ENCODE results near the gene KIAA1755.
"Not testable (repeated sequence)": the region's sequence is repeated elsewhere in the genome, so short reads cannot be mapped to it uniquely, and the experiment has no call there.

KIAA1755 gene

GRCh38 chr20:38281176-38281915, 20.8 kb upstream of the KIAA1755 start:
- H3K27ac Mint-ChIP-seq; H3K4me1 Mint-ChIP-seq (ENCODE audit: low read depth in 2 of 2); H3K9me3 Mint-ChIP-seq; ATAC-seq (replicated peaks); DNase-seq; H3K36me3 Mint-ChIP-seq (ENCODE audit: insufficient read depth); H3K4me3 Mint-ChIP-seq: not testable (repeated sequence)
- peaks cover 16 to 22% of the 10 kb centered on the region in 2 donors for H3K27me3 Mint-ChIP-seq

- H3K4me1 Mint-ChIP-seq (ENCODE audit: low read depth in 2 of 2): no peaks in the 10 kb centered on the region
- H3K27ac Mint-ChIP-seq: no peak overlapping the region
- no peak overlapping the region for H3K4me3 Mint-ChIP-seq
- peaks cover 11 to 19% of the 10 kb centered on the region in 2 donors for H3K27me3 Mint-ChIP-seq
- no peaks in the 10 kb centered on the region for H3K36me3 Mint-ChIP-seq (ENCODE audit: insufficient read depth)
- DNase-seq (no peak), ATAC-seq (replicated peaks) (no peak)
- H3K9me3 Mint-ChIP-seq: no peaks in the 10 kb centered on the region
Observed at GRCh38 chr20:38278763-38279162, 18.2 kb upstream of the KIAA1755 start.

- Mint-ChIP-seq H3K4me3 (no peak overlapping the region), H3K9me3 (no peaks in the 10 kb centered on the region), H3K36me3 (ENCODE audit: insufficient read depth) (no peaks in the 10 kb centered on the region)
Observed at GRCh38 chr20:38278131-38278530, 17.6 kb upstream of the KIAA1755 start.

GRCh38 chr20:38277691-38278090, 17.2 kb upstream of the KIAA1755 start:
- no peaks in the 10 kb centered on the region for H3K36me3 Mint-ChIP-seq (ENCODE audit: insufficient read depth)
- DNase-seq: no peak
- H3K4me3 Mint-ChIP-seq: no peak overlapping the region
- H3K4me1 Mint-ChIP-seq (ENCODE audit: low read depth in 2 of 2): no peaks in the 10 kb centered on the region
- ATAC-seq (replicated peaks): no peak
- no peaks in the 10 kb centered on the region for H3K9me3 Mint-ChIP-seq
- H3K27me3 Mint-ChIP-seq: peaks cover under 1 to 11% of the 10 kb centered on the region in 2 donors
- H3K27ac Mint-ChIP-seq: no peak overlapping the region

More at GRCh38 chr20:38278131-38278530, 17.6 kb upstream of the KIAA1755 start:
- Mint-ChIP-seq H3K27me3 (peaks cover 5 to 13% of the 10 kb centered on the region in 2 donors), H3K4me1 (ENCODE audit: low read depth in 2 of 2) (no peaks in the 10 kb centered on the region), H3K27ac (no peak overlapping the region)
- ATAC-seq (replicated peaks) (no peak), DNase-seq (no peak)

GRCh38 chr20:38277285-38277684, 16.8 kb upstream of the KIAA1755 start:
- Mint-ChIP-seq H3K27ac (no peak overlapping the region), H3K27me3 (peaks cover 0 to 11% of the 10 kb centered on the region in 2 donors), H3K36me3 (ENCODE audit: insufficient read depth) (no peaks in the 10 kb centered on the region), H3K4me1 (ENCODE audit: low read depth in 2 of 2) (no peaks in the 10 kb centered on the region), H3K4me3 (no peak overlapping the region), H3K9me3 (no peaks in the 10 kb centered on the region)
- DNase-seq (no peak), ATAC-seq (replicated peaks) (no peak)

GRCh38 chr20:38275815-38276550, 15.4 kb upstream of the KIAA1755 start:
- H3K36me3 Mint-ChIP-seq (ENCODE audit: insufficient read depth): no peaks in the 10 kb centered on the region
- ATAC-seq (replicated peaks): no peak
- no peak for DNase-seq
- no peak overlapping the region for H3K27ac Mint-ChIP-seq
- peaks cover 6 to 16% of the 10 kb centered on the region in 2 donors for H3K27me3 Mint-ChIP-seq
- H3K4me3 Mint-ChIP-seq: no peak overlapping the region
- no peaks in the 10 kb centered on the region for H3K4me1 Mint-ChIP-seq (ENCODE audit: low read depth in 2 of 2)
- no peaks in the 10 kb centered on the region for H3K9me3 Mint-ChIP-seq

- Mint-ChIP-seq H3K27me3 (peaks cover 35 to 37% of the 10 kb centered on the region in 2 donors), H3K9me3 (no peaks in the 10 kb centered on the region), H3K4me3 (no peak overlapping the region), H3K27ac (no peak overlapping the region), H3K36me3 (ENCODE audit: insufficient read depth) (no peaks in the 10 kb centered on the region), H3K4me1 (ENCODE audit: low read depth in 2 of 2) (no peaks in the 10 kb centered on the region)
- no peak for DNase-seq
- ATAC-seq (replicated peaks): no peak
Observed at GRCh38 chr20:38272961-38273360, 12.4 kb upstream of the KIAA1755 start.

- DNase-seq: no peak
Observed at GRCh38 chr20:38272398-38272797, 11.9 kb upstream of the KIAA1755 start.

GRCh38 chr20:38271608-38272120, 11.1 kb upstream of the KIAA1755 start:
- H3K27ac Mint-ChIP-seq: no peak overlapping the region
- H3K4me3 Mint-ChIP-seq: no peak overlapping the region
- DNase-seq (no peak), ATAC-seq (replicated peaks) (no peak)
- peaks cover 27 to 43% of the 10 kb centered on the region in 2 donors for H3K27me3 Mint-ChIP-seq
- no peaks in the 10 kb centered on the region for H3K36me3 Mint-ChIP-seq (ENCODE audit: insufficient read depth)
- H3K4me1 Mint-ChIP-seq (ENCODE audit: low read depth in 2 of 2): no peaks in the 10 kb centered on the region
- no peaks in the 10 kb centered on the region for H3K9me3 Mint-ChIP-seq

More at GRCh38 chr20:38272398-38272797, 11.9 kb upstream of the KIAA1755 start:
- Mint-ChIP-seq H3K9me3 (no peaks in the 10 kb centered on the region), H3K4me3 (no peak overlapping the region), H3K4me1 (ENCODE audit: low read depth in 2 of 2) (no peaks in the 10 kb centered on the region), H3K27ac (no peak overlapping the region), H3K27me3 (peaks cover 30 to 42% of the 10 kb centered on the region in 2 donors), H3K36me3 (ENCODE audit: insufficient read depth) (no peaks in the 10 kb centered on the region)
- ATAC-seq (replicated peaks): no peak

- Mint-ChIP-seq H3K27me3 (peaks cover 27 to 49% of the 10 kb centered on the region in 2 donors), H3K4me3 (no peak overlapping the region), H3K4me1 (ENCODE audit: low read depth in 2 of 2) (no peaks in the 10 kb centered on the region), H3K36me3 (ENCODE audit: insufficient read depth) (no peaks in the 10 kb centered on the region), H3K27ac (no peak overlapping the region), H3K9me3 (no peaks in the 10 kb centered on the region)
- no peak for DNase-seq
- ATAC-seq (replicated peaks): no peak
Observed at GRCh38 chr20:38270869-38271605, 10.5 kb upstream of the KIAA1755 start.

GRCh38 chr20:38269715-38270114, 9.2 kb upstream of the KIAA1755 start:
- H3K4me3 Mint-ChIP-seq: no peak overlapping the region
- H3K36me3 Mint-ChIP-seq (ENCODE audit: insufficient read depth): no peaks in the 10 kb centered on the region
- no peak for ATAC-seq (replicated peaks)

GRCh38 chr20:38269040-38269439, 8.5 kb upstream of the KIAA1755 start:
- ATAC-seq (replicated peaks) (no peak), DNase-seq (no peak)
- no peaks in the 10 kb centered on the region for H3K36me3 Mint-ChIP-seq (ENCODE audit: insufficient read depth)
- no peaks in the 10 kb centered on the region for H3K9me3 Mint-ChIP-seq
- H3K4me3 Mint-ChIP-seq: no peak overlapping the region
- no peak overlapping the region for H3K27ac Mint-ChIP-seq
- no peaks in the 10 kb centered on the region for H3K4me1 Mint-ChIP-seq (ENCODE audit: low read depth in 2 of 2)
- peaks cover 37 to 64% of the 10 kb centered on the region in 2 donors for H3K27me3 Mint-ChIP-seq

More at GRCh38 chr20:38269715-38270114, 9.2 kb upstream of the KIAA1755 start:
- no peak for DNase-seq
- no peaks in the 10 kb centered on the region for H3K9me3 Mint-ChIP-seq
- H3K27ac Mint-ChIP-seq: no peak overlapping the region
- peaks cover 30 to 61% of the 10 kb centered on the region in 2 donors for H3K27me3 Mint-ChIP-seq
- H3K4me1 Mint-ChIP-seq (ENCODE audit: low read depth in 2 of 2): no peaks in the 10 kb centered on the region

- Mint-ChIP-seq H3K4me1 (ENCODE audit: low read depth in 2 of 2) (no peaks in the 10 kb centered on the region), H3K9me3 (no peaks in the 10 kb centered on the region), H3K36me3 (ENCODE audit: insufficient read depth) (no peaks in the 10 kb centered on the region), H3K27me3 (peaks cover 41 to 73% of the 10 kb centered on the region in 2 donors), H3K4me3 (no peak overlapping the region), H3K27ac (no peak overlapping the region)
- ATAC-seq (replicated peaks) (no peak), DNase-seq (no peak)
Observed at GRCh38 chr20:38267901-38268514, 7.5 kb upstream of the KIAA1755 start.
